ENCODE data around the gene SCAANT1. TPM values are rescaled to one million over a fixed set of nuclear protein-coding genes. Genes with fewer than 3 reads are reported as not detected.

The SCAANT1 gene
- total RNA-seq, 4 donors from 2014 or later = not detected

GRCh38 chr3:63910891-63911290 lies 1.3 kb downstream of the SCAANT1 start:
- no peak for TF ChIP-seq POLR2A (IDR thresholded peaks at IDR 0.05)
- TF ChIP-seq, protein P1, sequence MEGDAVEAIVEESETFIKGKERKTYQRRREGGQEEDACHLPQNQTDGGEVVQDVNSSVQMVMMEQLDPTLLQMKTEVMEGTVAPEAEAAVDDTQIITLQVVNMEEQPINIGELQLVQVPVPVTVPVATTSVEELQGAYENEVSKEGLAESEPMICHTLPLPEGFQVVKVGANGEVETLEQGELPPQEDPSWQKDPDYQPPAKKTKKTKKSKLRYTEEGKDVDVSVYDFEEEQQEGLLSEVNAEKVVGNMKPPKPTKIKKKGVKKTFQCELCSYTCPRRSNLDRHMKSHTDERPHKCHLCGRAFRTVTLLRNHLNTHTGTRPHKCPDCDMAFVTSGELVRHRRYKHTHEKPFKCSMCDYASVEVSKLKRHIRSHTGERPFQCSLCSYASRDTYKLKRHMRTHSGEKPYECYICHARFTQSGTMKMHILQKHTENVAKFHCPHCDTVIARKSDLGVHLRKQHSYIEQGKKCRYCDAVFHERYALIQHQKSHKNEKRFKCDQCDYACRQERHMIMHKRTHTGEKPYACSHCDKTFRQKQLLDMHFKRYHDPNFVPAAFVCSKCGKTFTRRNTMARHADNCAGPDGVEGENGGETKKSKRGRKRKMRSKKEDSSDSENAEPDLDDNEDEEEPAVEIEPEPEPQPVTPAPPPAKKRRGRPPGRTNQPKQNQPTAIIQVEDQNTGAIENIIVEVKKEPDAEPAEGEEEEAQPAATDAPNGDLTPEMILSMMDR (IDR thresholded peaks at IDR 0.05) = no peak
- TF ChIP-seq EP300 (IDR thresholded peaks at IDR 0.05) = no peak
- peaks cover 0 to 35% (median 19%) of the 10 kb centered on the region in 4 donors for H3K4me1 ChIP-seq
- H3K36me3 ChIP-seq = peaks cover 0 to 11% (median 0%) of the 10 kb centered on the region in 3 donors
- H3K9me3 ChIP-seq = no peaks in the 10 kb centered on the region
- H3K27ac ChIP-seq = peak overlapping the region; percentile 97 to 99 (median 97)
- no peaks in the 10 kb centered on the region for H3K27me3 ChIP-seq
- DNase-seq (ENCODE audit: low spot score in 2 of 2) = no peak
- H3K4me3 ChIP-seq = peak overlapping the region in 3 of 4 donors; percentile 68 to 78 (median 74)
- 65 to 69% methylated on average over 1 of the region's 1 CpG for WGBS, 2 donors

DNA sequence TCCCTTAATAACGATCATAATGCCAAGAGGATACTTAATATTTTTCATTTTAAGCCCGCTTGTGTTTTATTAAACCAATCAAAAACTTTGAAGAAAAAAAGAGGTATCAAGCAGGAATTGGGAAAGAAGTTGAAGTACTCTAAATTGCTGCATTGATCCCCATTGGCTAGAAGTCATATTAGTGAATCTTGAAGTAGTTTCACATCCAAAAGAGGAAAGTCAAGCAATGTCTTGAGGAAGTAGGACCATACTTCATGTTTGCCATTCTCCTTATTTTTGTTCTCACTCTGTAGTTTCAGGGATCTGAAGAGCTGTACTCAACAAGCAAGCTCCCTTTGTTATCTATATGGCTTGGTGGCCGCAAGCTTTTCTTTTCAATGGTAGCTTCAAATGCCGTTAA lies 2.2 kb downstream of the SCAANT1 start:
- Histone ChIP-seq H3K27me3 (no peaks in the 10 kb centered on the region), H3K27ac (no peak overlapping the region), H3K9me3 (no peaks in the 10 kb centered on the region), H3K4me1 (peaks cover 0 to 33% (median 19%) of the 10 kb centered on the region in 4 donors), H3K36me3 (peaks cover 0 to 2% (median 0%) of the 10 kb centered on the region in 3 donors), H3K4me3 (no peak overlapping the region)
- TF ChIP-seq, protein P1 (IDR thresholded peaks at IDR 0.05) = no peak
- no peak for TF ChIP-seq EP300 (IDR thresholded peaks at IDR 0.05)
- no peak for TF ChIP-seq POLR2A (IDR thresholded peaks at IDR 0.05)
- no peak for DNase-seq (ENCODE audit: low spot score in 2 of 2)
- 93 to 94% methylated on average over 4 of the region's 4 CpGs for WGBS, 2 donors

DNA sequence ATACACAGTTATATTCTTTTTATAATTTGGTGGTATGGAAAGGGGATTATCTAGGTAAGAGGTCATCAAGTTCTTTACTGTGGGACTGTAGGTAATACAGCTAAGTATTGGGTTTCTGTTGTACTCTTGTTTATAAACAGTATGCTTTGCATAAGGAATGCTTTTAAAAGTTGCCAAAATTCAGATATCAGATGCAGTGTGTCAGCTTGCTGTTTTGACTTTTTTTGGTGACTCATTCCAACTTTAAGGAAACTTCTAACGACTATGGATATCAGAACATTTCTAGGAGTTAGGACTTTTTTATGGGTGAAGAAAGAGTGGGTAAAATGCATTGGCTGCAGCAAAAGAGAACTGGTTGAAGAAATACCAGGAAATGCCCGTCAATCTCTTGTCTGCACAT lies 2.8 kb downstream of the SCAANT1 start:
- no peak for DNase-seq (ENCODE audit: low spot score in 2 of 2)
- Histone ChIP-seq H3K36me3 (no peaks in the 10 kb centered on the region), H3K4me1 (peaks cover 0 to 27% (median 19%) of the 10 kb centered on the region in 4 donors), H3K27me3 (no peaks in the 10 kb centered on the region), H3K9me3 (no peaks in the 10 kb centered on the region), H3K27ac (no peak overlapping the region), H3K4me3 (no peak overlapping the region)
- TF ChIP-seq, protein P1 (IDR thresholded peaks at IDR 0.05) = no peak
- TF ChIP-seq EP300 (IDR thresholded peaks at IDR 0.05) = no peak
- TF ChIP-seq POLR2A (IDR thresholded peaks at IDR 0.05) = no peak
- 61 to 71% methylated on average over 2 of the region's 2 CpGs for WGBS, 2 donors

DNA sequence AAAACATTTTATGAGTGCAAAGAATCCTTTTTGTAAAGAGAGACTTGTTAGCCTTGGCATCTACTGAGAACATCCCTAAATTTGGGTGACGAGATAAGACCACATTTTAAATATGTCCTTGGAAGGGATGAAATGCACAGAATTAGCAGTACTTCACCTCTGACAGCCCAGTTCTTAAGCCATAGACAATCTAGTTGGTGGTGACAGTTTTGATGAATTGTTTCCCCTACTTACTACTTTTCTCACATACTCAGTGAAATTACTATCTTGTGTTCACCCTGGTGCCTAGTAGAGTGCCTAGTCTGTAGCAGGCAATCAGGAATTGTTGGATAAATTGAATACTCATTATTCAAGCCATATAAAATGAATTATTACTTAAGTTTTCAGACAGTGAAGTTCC lies 3.4 kb downstream of the SCAANT1 start:
- DNase-seq (ENCODE audit: low spot score in 2 of 2) = no peak
- Histone ChIP-seq H3K4me3 (no peak overlapping the region), H3K9me3 (no peaks in the 10 kb centered on the region), H3K4me1 (peaks cover 0 to 22% (median 15%) of the 10 kb centered on the region in 4 donors), H3K36me3 (no peaks in the 10 kb centered on the region), H3K27ac (no peak overlapping the region), H3K27me3 (no peaks in the 10 kb centered on the region)
- no peak for TF ChIP-seq POLR2A (IDR thresholded peaks at IDR 0.05)
- TF ChIP-seq EP300 (IDR thresholded peaks at IDR 0.05) = no peak
- TF ChIP-seq, protein P1 (IDR thresholded peaks at IDR 0.05) = no peak
- WGBS, 2 donors = 92 to 96% methylated on average over 1 of the region's 1 CpG

DNA sequence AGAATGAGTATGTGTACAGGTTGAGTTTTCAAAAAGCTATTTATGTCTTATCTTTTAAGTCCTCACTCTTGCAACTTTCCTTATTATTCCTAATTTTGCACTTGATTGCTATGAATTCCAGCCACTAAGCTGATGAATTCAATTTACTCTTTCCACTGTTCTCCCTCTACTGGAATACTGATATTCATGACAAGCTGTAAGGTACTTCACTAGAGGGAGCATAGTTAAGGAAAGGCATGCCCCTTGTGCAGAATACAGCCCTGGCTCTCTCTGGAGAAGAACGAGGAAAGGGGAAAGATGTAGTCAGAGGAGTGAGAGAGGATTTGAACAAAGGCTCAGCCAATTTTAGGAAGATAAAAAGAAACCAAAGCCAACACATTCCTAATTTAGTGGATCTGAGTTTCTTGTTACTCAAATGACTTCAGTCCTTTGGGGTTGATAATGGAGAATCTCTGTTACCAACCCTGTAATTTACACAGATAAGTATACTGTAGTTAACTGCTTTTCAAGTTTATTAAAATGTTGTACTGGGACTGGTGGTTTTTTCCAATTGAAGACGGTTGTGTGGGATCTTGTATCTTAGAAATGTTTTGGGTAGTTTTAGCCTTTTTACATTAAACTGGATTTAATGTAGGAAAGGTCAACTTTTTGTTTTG lies 4.0 kb downstream of the SCAANT1 start:
- Histone ChIP-seq H3K9me3 (no peaks in the 10 kb centered on the region), H3K4me1 (peaks cover 0 to 21% (median 11%) of the 10 kb centered on the region in 4 donors), H3K27ac (peak overlapping the region in 1 of 4 donors; percentile 20), H3K4me3 (no peak overlapping the region), H3K27me3 (no peaks in the 10 kb centered on the region), H3K36me3 (no peaks in the 10 kb centered on the region)
- DNase-seq (ENCODE audit: low spot score in 2 of 2) = no peak
- WGBS, 2 donors = 44 to 52% methylated on average over 2 of the region's 2 CpGs
- TF ChIP-seq POLR2A (IDR thresholded peaks at IDR 0.05) = no peak
